Sigmoid colon (tissue), 7 donors: ENCODE results near the gene TLR8. TPM values are rescaled to one million over a fixed set of nuclear protein-coding genes. Genes with fewer than 3 reads are reported as not detected.

ENCODE experiments used
- DNase-seq: peaks from one replicate; pipeline ENCODE4 v3.0.0-alpha.2; 2019
- H3K27ac ChIP-seq, 4 donors: fragments of 200-600 bp; sonication (generic); one replicate each; pipeline ENCODE4 v1.5.1; 2016 to 2019; ENCODE audit warnings: mild to moderate bottlenecking in 1 of 4
- H3K27me3 ChIP-seq, 3 donors: fragments of 200-600 bp; sonication (generic); one replicate each; pipeline ENCODE4 v1.5.1; 2019; ENCODE audit warnings: mild to moderate bottlenecking in 1 of 3
- H3K36me3 ChIP-seq, 4 donors: fragments of 200-600 bp; sonication (generic); one replicate each; pipeline ENCODE4 v1.5.1; 2016 to 2019
- H3K4me1 ChIP-seq, 4 donors: fragments of 200-600 bp; sonication (generic); one replicate each; pipeline ENCODE4 v1.5.1; 2017 to 2019
- H3K4me3 ChIP-seq, 4 donors: fragments of 200-600 bp; sonication (generic); one replicate each; pipeline ENCODE4 v1.5.1; 2017 to 2019; ENCODE audit warnings: mild to moderate bottlenecking in 2 of 4, moderate library complexity in 1 of 4
- H3K9me3 ChIP-seq, 4 donors: fragments of 200-600 bp in 3 of 4; sonication (generic) in 3 of 4; one replicate each; pipeline versions ENCODE4 v1.5.1 to v1.6.1; 2013 to 2019
- EP300 ChIP-seq, 4 donors: sonication (generic); formaldehyde crosslinking; IDR thresholded peaks; one replicate each; pipeline ENCODE4 v1.6.1; 2017; ENCODE audit warnings: antibody characterized with exemption in 4 of 4
- POLR2A ChIP-seq, 2 donors: fragments of 450-650 bp; IDR thresholded peaks; one replicate each; pipeline ENCODE4 v1.6.1; 2016; ENCODE audit warnings: antibody characterized with exemption in 2 of 2, mild to moderate bottlenecking in 2 of 2, moderate library complexity in 2 of 2
- POLR2AphosphoS5 ChIP-seq, 4 donors: sonication (generic); formaldehyde crosslinking; IDR thresholded peaks; one replicate each; pipeline ENCODE4 v1.6.1; 2017; ENCODE audit warnings: antibody characterized with exemption in 4 of 4
- WGBS, 2 donors: extraction: QIAGEN DNeasy Blood & Tissue Kit; methylation state at CpG; one replicate each; pipeline ENCODE4 v1.1.7; 2013; 5-methylcytosine and 5-hydroxymethylcytosine counted together
- intact Hi-C: fragments of 100-400 bp; cut with DNase I; formaldehyde crosslinking; loops from one replicate; pipeline ENCODE4 v1.15.1; 2023
- polyA plus RNA-seq, 3 donors: library from polyadenylated mRNA; stranded (reverse); fragments of 200-250 nt; gene quantifications; one replicate each; pipeline ENCODE4 v1.2.3, GENCODE V29; 2013
- total RNA-seq, 4 donors: library from RNA; depleted of rRNA; stranded (reverse); fragments of >200 nt; gene quantifications; one replicate each; pipeline ENCODE4 v1.1.0, GENCODE V29; 2016
- TF ChIP-seq, protein P1 (sequence below), 4 experiments: fragments of 450-650 bp in 3 of 4; fragments of 200-600 bp in 1 of 4; IDR thresholded peaks; one replicate each; pipeline ENCODE4 v1.5.1; 2016 to 2019; ENCODE audit warnings: antibody characterized with exemption in 4 of 4, mild to moderate bottlenecking in 3 of 4, moderate library complexity in 2 of 4
- donor health status: healthy with polysubstance abuse.
- donor health status: Bipolar disorder and iron deficiency.
- donor health status: healthy.

TLR8 gene
- total and polyA plus RNA-seq, 7 donors: 0.28 to 3.0 (median 1.7) TPM

DNA sequence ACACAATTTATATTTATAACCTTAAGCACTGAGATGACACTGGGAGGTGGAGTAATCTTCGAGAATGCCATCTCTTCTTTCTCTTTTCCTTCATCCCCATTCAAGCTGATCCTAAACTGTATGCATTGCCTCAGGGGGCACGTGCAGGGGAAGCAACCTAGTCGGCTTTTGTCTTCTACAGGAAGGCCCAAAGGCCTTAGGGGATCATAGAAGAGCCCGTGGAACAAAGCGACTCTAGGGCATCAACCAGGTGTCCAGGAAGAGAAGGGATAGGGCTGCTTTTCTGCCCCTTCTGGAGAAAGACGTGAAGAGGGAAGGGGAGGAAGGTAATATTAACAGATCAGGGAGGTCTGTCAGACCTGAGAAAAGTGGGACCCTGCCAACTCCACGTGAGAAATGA is 6.9 kb upstream of the TLR8 start:
- 68 to 80% methylated on average over 7 of the region's 7 CpGs for WGBS, 2 donors
- intact Hi-C loops: no loop called here
- H3K36me3 ChIP-seq: no peaks in the 10 kb centered on the region

DNA sequence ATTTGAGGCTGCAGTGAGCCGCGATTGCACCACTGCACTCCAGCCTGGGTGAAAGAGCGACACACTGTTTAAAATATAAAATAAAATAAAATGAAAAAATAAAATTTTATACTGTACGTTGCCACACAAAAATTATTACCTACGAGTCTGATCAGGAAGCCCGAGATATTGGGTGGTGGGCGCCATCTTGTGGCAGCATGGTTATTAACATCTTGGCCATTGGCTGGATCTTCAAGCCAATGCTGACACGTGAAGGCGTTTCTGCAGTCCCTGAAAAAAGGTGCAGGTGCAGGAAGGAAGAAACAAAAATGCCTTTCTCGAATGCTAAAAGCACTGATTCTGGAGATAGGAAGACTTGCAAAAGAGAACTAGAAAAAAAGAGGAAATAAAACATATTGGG is 4.9 kb upstream of the TLR8 start:
- Histone ChIP-seq H3K4me3 (no peak overlapping the region), H3K9me3 (no peaks in the 10 kb centered on the region), H3K27ac (no peak overlapping the region), H3K27me3 (no peaks in the 10 kb centered on the region), H3K4me1 (no peaks in the 10 kb centered on the region), H3K36me3 (no peaks in the 10 kb centered on the region)
- no peak for TF ChIP-seq POLR2AphosphoS5 (IDR thresholded peaks at IDR 0.05)
- TF ChIP-seq, protein P1, sequence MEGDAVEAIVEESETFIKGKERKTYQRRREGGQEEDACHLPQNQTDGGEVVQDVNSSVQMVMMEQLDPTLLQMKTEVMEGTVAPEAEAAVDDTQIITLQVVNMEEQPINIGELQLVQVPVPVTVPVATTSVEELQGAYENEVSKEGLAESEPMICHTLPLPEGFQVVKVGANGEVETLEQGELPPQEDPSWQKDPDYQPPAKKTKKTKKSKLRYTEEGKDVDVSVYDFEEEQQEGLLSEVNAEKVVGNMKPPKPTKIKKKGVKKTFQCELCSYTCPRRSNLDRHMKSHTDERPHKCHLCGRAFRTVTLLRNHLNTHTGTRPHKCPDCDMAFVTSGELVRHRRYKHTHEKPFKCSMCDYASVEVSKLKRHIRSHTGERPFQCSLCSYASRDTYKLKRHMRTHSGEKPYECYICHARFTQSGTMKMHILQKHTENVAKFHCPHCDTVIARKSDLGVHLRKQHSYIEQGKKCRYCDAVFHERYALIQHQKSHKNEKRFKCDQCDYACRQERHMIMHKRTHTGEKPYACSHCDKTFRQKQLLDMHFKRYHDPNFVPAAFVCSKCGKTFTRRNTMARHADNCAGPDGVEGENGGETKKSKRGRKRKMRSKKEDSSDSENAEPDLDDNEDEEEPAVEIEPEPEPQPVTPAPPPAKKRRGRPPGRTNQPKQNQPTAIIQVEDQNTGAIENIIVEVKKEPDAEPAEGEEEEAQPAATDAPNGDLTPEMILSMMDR (IDR thresholded peaks at IDR 0.05): peak in 3 of 4 experiments; percentile 26 to 58 (median 36)
- intact Hi-C loops: no loop called here
- 11 to 15% methylated on average over 10 of the region's 10 CpGs for WGBS, 2 donors
- peak; percentile 74 for DNase-seq

More for the DNA sequence above, 6.9 kb upstream of the TLR8 start:
- H3K4me3 ChIP-seq: no peak overlapping the region
- H3K27ac ChIP-seq: no peak overlapping the region
- no peak for DNase-seq
- no peaks in the 10 kb centered on the region for H3K4me1 ChIP-seq
- H3K27me3 ChIP-seq: no peaks in the 10 kb centered on the region
- no peaks in the 10 kb centered on the region for H3K9me3 ChIP-seq
- TF ChIP-seq, protein P1 (IDR thresholded peaks at IDR 0.05): no peak
- TF ChIP-seq POLR2AphosphoS5 (IDR thresholded peaks at IDR 0.05) (no peak), POLR2A (IDR thresholded peaks at IDR 0.05) (no peak), EP300 (IDR thresholded peaks at IDR 0.05) (no peak)

DNA sequence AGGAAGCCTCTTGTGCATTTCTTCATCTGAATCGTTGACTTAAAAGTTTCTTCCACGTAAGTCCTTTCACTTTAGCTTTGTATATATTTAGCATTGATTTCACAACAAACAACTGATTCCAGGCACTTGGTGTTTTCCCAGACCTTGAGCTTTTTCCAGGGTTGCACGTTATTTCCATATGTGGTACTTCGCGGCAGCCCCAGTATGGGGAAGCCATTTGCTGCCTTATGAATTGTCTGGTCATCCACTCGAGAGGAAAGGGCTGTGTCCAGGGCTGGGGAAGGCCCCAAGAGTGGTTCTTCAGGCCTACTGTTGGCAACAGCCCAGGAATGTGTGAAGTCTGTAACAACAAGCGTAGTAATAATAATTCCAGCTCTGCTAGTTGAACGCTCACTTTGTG is 2.8 kb upstream of the TLR8 start:
- Histone ChIP-seq H3K27me3 (no peaks in the 10 kb centered on the region), H3K9me3 (no peaks in the 10 kb centered on the region), H3K36me3 (no peaks in the 10 kb centered on the region), H3K27ac (no peak overlapping the region), H3K4me3 (no peak overlapping the region), H3K4me1 (no peaks in the 10 kb centered on the region)
- intact Hi-C loops: no loop called here
- no peak for DNase-seq
- no peak for TF ChIP-seq POLR2AphosphoS5 (IDR thresholded peaks at IDR 0.05)
- no peak for TF ChIP-seq EP300 (IDR thresholded peaks at IDR 0.05)
- TF ChIP-seq, protein P1 (IDR thresholded peaks at IDR 0.05): no peak
- no peak for TF ChIP-seq POLR2A (IDR thresholded peaks at IDR 0.05)
- WGBS, 2 donors: 81 to 83% methylated on average over 8 of the region's 8 CpGs

DNA sequence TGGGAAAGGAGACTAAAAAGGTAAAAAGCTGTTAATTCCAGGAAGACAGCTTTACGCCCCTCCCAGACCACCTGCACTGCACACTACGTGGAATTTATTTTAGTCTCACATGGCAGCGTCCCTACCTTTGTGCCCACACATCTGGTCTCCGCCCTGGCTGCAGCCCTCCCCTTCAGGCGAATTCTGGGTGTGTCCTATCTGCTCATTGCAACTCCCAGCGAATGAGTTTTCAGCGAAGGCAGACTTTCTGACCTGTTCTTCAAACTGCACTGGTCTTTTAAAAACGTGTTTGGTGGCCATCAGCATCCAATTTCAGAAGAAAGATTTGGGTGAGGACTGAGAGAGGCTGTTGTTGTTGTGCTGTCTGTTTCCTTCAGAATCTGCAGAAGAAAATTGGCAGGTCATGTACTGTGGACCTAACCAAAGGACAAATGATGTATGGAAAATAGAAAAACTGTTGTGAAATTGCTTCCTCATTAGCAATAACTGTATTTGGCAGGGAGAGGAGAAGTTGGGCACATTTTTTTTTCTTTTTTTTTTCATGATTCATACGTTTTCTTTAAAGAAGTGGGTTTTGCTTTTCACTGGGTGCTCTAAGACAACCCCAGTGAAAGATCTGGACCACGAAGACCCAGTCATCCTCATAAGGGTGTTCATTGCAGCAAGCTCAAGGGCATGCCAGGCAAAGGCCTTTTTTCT is 4.2 kb downstream of the TLR8 start:
- TF ChIP-seq POLR2AphosphoS5 (IDR thresholded peaks at IDR 0.05): no peak
- TF ChIP-seq POLR2A (IDR thresholded peaks at IDR 0.05): no peak
- TF ChIP-seq EP300 (IDR thresholded peaks at IDR 0.05): no peak
- TF ChIP-seq, protein P1 (IDR thresholded peaks at IDR 0.05): no peak

DNA sequence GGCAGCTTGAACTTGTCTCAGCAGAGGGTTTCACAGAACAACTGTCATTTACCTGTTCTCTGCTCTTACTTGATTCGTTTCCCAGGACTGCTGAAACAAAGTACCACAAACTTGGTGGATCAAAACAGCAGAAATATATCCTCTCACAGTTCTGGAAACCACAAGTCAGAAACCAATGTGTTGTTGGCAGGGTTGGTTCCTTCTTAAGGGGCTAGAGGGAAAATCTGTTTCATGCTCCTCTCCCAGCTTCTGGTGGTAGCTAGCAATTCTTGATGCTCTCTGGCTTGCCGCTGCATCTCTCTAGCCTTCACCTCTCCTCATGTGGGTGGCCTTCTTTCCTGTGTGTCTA is 4.7 kb downstream of the TLR8 start:
- no peak for DNase-seq
- Histone ChIP-seq H3K4me1 (no peaks in the 10 kb centered on the region), H3K27me3 (no peaks in the 10 kb centered on the region), H3K36me3 (no peaks in the 10 kb centered on the region), H3K27ac (no peak overlapping the region), H3K9me3 (no peaks in the 10 kb centered on the region), H3K4me3 (no peak overlapping the region)
- TF ChIP-seq POLR2A (IDR thresholded peaks at IDR 0.05) (no peak), EP300 (IDR thresholded peaks at IDR 0.05) (no peak)
- WGBS, 2 donors: 57 to 82% methylated on average over 2 of the region's 2 CpGs
- intact Hi-C loops: no loop called here

More for the DNA sequence above, 4.2 kb downstream of the TLR8 start:
- no peaks in the 10 kb centered on the region for H3K36me3 ChIP-seq
- H3K4me1 ChIP-seq: no peaks in the 10 kb centered on the region
- intact Hi-C loops: no loop called here
- H3K27ac ChIP-seq: no peak overlapping the region
- no peaks in the 10 kb centered on the region for H3K27me3 ChIP-seq
- H3K9me3 ChIP-seq: no peaks in the 10 kb centered on the region
- no peak overlapping the region for H3K4me3 ChIP-seq
- no peak for DNase-seq
- WGBS, 2 donors: 26 to 43% methylated on average over 10 of the region's 10 CpGs
